ENCODE measurements around the gene SEMA5B.

The SEMA5B gene

GRCh38 chr3:122912772-122913538 lies 114.6 kb downstream of the SEMA5B start:
- Histone ChIP-seq H3K27me3 (ENCODE audit: insufficient read depth, poor library complexity, severe bottlenecking) (no peaks in the 10 kb centered on the region), H3K4me3 (replicated peaks; ENCODE audit: insufficient read depth, low read length) (no peak overlapping the region), H3K27ac (replicated peaks) (no peak overlapping the region)
- no peak for DNase-seq (ENCODE audit: low read depth in 1 of 2, low spot score in 1 of 2)
- no peak for TF ChIP-seq SPI1 (IDR thresholded peaks at IDR 0.05; ENCODE audit: borderline replicate concordance, low read depth)
- TF ChIP-seq, protein P1, sequence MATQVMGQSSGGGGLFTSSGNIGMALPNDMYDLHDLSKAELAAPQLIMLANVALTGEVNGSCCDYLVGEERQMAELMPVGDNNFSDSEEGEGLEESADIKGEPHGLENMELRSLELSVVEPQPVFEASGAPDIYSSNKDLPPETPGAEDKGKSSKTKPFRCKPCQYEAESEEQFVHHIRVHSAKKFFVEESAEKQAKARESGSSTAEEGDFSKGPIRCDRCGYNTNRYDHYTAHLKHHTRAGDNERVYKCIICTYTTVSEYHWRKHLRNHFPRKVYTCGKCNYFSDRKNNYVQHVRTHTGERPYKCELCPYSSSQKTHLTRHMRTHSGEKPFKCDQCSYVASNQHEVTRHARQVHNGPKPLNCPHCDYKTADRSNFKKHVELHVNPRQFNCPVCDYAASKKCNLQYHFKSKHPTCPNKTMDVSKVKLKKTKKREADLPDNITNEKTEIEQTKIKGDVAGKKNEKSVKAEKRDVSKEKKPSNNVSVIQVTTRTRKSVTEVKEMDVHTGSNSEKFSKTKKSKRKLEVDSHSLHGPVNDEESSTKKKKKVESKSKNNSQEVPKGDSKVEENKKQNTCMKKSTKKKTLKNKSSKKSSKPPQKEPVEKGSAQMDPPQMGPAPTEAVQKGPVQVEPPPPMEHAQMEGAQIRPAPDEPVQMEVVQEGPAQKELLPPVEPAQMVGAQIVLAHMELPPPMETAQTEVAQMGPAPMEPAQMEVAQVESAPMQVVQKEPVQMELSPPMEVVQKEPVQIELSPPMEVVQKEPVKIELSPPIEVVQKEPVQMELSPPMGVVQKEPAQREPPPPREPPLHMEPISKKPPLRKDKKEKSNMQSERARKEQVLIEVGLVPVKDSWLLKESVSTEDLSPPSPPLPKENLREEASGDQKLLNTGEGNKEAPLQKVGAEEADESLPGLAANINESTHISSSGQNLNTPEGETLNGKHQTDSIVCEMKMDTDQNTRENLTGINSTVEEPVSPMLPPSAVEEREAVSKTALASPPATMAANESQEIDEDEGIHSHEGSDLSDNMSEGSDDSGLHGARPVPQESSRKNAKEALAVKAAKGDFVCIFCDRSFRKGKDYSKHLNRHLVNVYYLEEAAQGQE (IDR thresholded peaks at IDR 0.05; ENCODE audit: insufficient replicate concordance, low read depth) = no peak
- TF ChIP-seq POLR2AphosphoS5 (IDR thresholded peaks at IDR 0.05; ENCODE audit: low read depth) = no peak
- TF ChIP-seq GABPA (IDR thresholded peaks at IDR 0.05; ENCODE audit: low read depth) = no peak
- TF ChIP-seq, protein P2, sequence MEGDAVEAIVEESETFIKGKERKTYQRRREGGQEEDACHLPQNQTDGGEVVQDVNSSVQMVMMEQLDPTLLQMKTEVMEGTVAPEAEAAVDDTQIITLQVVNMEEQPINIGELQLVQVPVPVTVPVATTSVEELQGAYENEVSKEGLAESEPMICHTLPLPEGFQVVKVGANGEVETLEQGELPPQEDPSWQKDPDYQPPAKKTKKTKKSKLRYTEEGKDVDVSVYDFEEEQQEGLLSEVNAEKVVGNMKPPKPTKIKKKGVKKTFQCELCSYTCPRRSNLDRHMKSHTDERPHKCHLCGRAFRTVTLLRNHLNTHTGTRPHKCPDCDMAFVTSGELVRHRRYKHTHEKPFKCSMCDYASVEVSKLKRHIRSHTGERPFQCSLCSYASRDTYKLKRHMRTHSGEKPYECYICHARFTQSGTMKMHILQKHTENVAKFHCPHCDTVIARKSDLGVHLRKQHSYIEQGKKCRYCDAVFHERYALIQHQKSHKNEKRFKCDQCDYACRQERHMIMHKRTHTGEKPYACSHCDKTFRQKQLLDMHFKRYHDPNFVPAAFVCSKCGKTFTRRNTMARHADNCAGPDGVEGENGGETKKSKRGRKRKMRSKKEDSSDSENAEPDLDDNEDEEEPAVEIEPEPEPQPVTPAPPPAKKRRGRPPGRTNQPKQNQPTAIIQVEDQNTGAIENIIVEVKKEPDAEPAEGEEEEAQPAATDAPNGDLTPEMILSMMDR (IDR thresholded peaks at IDR 0.05; ENCODE audit: insufficient read depth, low read length) = no peak

DNA sequence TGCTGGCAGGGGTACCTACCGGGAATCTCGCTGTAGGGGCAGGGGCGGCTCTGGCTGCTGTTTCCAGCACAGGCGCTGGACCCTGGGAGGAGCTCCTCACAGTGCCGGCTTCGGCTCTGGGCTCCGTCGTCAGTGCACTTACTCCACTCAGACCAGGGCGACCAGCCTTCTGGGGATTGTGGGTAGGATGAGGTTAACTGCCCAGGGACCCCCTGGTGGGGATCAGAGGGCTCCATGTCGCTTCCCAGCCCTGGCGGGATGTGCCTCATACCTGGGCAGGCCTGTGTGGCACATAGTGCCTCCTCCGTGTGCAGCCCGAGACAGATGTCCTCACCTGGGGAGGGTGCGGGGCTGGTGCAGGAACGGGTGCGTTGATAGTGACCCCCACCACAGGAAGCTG lies 115.7 kb downstream of the SEMA5B start:
- no peak for DNase-seq (ENCODE audit: low read depth in 1 of 2, low spot score in 1 of 2)
- Histone ChIP-seq H3K4me3 (replicated peaks; ENCODE audit: insufficient read depth, low read length) (no peak overlapping the region), H3K27me3 (ENCODE audit: insufficient read depth, poor library complexity, severe bottlenecking) (no peaks in the 10 kb centered on the region), H3K27ac (replicated peaks) (no peak overlapping the region)
- TF ChIP-seq SPI1 (IDR thresholded peaks at IDR 0.05; ENCODE audit: borderline replicate concordance, low read depth) (no peak), POLR2AphosphoS5 (IDR thresholded peaks at IDR 0.05; ENCODE audit: low read depth) (no peak), GABPA (IDR thresholded peaks at IDR 0.05; ENCODE audit: low read depth) (no peak)
- TF ChIP-seq, protein P1 (IDR thresholded peaks at IDR 0.05; ENCODE audit: insufficient replicate concordance, low read depth) = no peak
- TF ChIP-seq, protein P2 (IDR thresholded peaks at IDR 0.05; ENCODE audit: insufficient read depth, low read length) = no peak

DNA sequence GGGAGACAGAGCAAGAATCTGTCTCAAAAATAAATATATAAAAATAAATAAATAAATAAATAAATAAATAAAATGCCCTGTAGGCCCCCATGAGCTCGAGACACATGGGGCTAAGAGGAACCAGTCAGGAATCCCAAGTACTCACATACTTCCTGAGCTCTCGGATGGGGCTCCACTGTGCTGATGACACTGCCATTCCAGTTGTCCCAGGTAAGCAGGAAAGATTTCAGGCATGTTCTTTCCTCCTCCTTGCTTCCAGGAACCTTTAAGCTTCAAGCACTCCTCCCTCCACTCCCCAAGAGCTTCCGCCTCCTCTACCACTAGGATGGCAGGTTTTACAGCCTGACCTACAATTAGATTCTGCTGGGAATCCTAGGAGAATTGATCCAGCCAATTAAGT lies 119.3 kb downstream of the SEMA5B start:
- no peak for DNase-seq (ENCODE audit: low read depth in 1 of 2, low spot score in 1 of 2)
- no peaks in the 10 kb centered on the region for H3K27me3 ChIP-seq (ENCODE audit: insufficient read depth, poor library complexity, severe bottlenecking)
- H3K27ac ChIP-seq (replicated peaks) = no peak overlapping the region
- TF ChIP-seq POLR2AphosphoS5 (IDR thresholded peaks at IDR 0.05; ENCODE audit: low read depth) (no peak), SPI1 (IDR thresholded peaks at IDR 0.05; ENCODE audit: borderline replicate concordance, low read depth) (no peak), GABPA (IDR thresholded peaks at IDR 0.05; ENCODE audit: low read depth) (no peak)
- TF ChIP-seq, protein P2 (IDR thresholded peaks at IDR 0.05; ENCODE audit: insufficient read depth, low read length) = no peak
- TF ChIP-seq, protein P1 (IDR thresholded peaks at IDR 0.05; ENCODE audit: insufficient replicate concordance, low read depth) = no peak
- no peak overlapping the region for H3K4me3 ChIP-seq (replicated peaks; ENCODE audit: insufficient read depth, low read length)

All from HL-60 (cell line).